Effector memory CD8-positive, alpha-beta T cell (primary cell): ENCODE data around the gene NDUFV1.

Source experiments
- ATAC-seq: fragments of 150-1000 bp; cut with Tn5 transposase; replicated peaks from 2 replicates; pipeline ENCODE4 v1.10.0; 2021; ENCODE audit warnings: mild to moderate bottlenecking, moderate library complexity
- DNase-seq, 3 experiments: peaks; one replicate each; pipeline ENCODE4 v3.0.0; 2021
- H3K27ac Mint-ChIP-seq, 2 donors: one replicate each; pipeline ENCODE4 v1.8.0; 2022; ENCODE audit warnings: mild to moderate bottlenecking in 2 of 2, mixed read lengths in 2 of 2, moderate library complexity in 2 of 2
- H3K27me3 Mint-ChIP-seq, 2 donors: one replicate each; pipeline ENCODE4 v1.8.0; 2022; ENCODE audit warnings: mixed read lengths in 2 of 2
- H3K36me3 Mint-ChIP-seq: one replicate; pipeline ENCODE4 v1.8.0; 2022; ENCODE audit warnings: mild to moderate bottlenecking, moderate library complexity, mixed read lengths; ENCODE audit not compliant: insufficient read depth
- H3K4me1 Mint-ChIP-seq, 2 donors: one replicate each; pipeline ENCODE4 v1.8.0; 2022; ENCODE audit warnings: low read depth in 2 of 2, mixed read lengths in 2 of 2
- H3K4me3 Mint-ChIP-seq, 2 donors: one replicate each; pipeline ENCODE4 v1.8.0; 2022; ENCODE audit warnings: mild to moderate bottlenecking in 2 of 2, mixed read lengths in 2 of 2, moderate library complexity in 2 of 2
- H3K9me3 Mint-ChIP-seq, 2 donors: one replicate each; pipeline ENCODE4 v1.8.0; 2022; ENCODE audit warnings: mixed read lengths in 2 of 2

The NDUFV1 gene

GRCh38 chr11:67610302-67610868, 3.6 kb downstream of the NDUFV1 start:
- Mint-ChIP-seq H3K9me3 (no peaks in the 10 kb centered on the region), H3K36me3 (peaks cover 49% of the 10 kb centered on the region), H3K27ac (peak overlapping the region in 1 of 2 donors; percentile 41), H3K4me3 (no peak overlapping the region), H3K27me3 (no peaks in the 10 kb centered on the region), H3K4me1 (peaks cover 32% of the 10 kb centered on the region in 2 donors)
- DNase-seq = no peak
- no peak for ATAC-seq

GRCh38 chr11:67611165-67611564, 4.4 kb downstream of the NDUFV1 start:
- H3K36me3 Mint-ChIP-seq = peaks cover 50% of the 10 kb centered on the region
- peak overlapping the region in 1 of 2 donors; percentile 55 for H3K27ac Mint-ChIP-seq
- ATAC-seq = no peak
- no peaks in the 10 kb centered on the region for H3K9me3 Mint-ChIP-seq
- no peak for DNase-seq
- no peak overlapping the region for H3K4me3 Mint-ChIP-seq
- H3K27me3 Mint-ChIP-seq = no peaks in the 10 kb centered on the region
- peaks cover 33% of the 10 kb centered on the region in 2 donors for H3K4me1 Mint-ChIP-seq

GRCh38 chr11:67611704-67612587, 5.2 kb downstream of the NDUFV1 start:
- peaks cover 33% of the 10 kb centered on the region in 2 donors for H3K4me1 Mint-ChIP-seq
- peak overlapping the region in 1 of 2 donors; percentile 17 for H3K4me3 Mint-ChIP-seq
- no peaks in the 10 kb centered on the region for H3K27me3 Mint-ChIP-seq
- DNase-seq (no peak), ATAC-seq (no peak)
- peak overlapping the region; percentile 55 to 99 for H3K27ac Mint-ChIP-seq
- peaks cover 47% of the 10 kb centered on the region for H3K36me3 Mint-ChIP-seq
- H3K9me3 Mint-ChIP-seq = no peaks in the 10 kb centered on the region

- H3K4me1 Mint-ChIP-seq = peaks cover 27 to 30% of the 10 kb centered on the region in 2 donors
- H3K27me3 Mint-ChIP-seq = no peaks in the 10 kb centered on the region
- no peaks in the 10 kb centered on the region for H3K9me3 Mint-ChIP-seq
- peaks cover 47% of the 10 kb centered on the region for H3K36me3 Mint-ChIP-seq
- H3K4me3 Mint-ChIP-seq = peak overlapping the region in 1 of 2 donors; percentile 17
- DNase-seq = no peak
- ATAC-seq = no peak
- peak overlapping the region; percentile 99 for H3K27ac Mint-ChIP-seq
Observed at GRCh38 chr11:67612751-67613150, 6.0 kb downstream of the NDUFV1 start.

- DNase-seq (no peak), ATAC-seq (no peak)
- H3K4me3 Mint-ChIP-seq = peak overlapping the region; percentile 81 to 85
- H3K36me3 Mint-ChIP-seq = peaks cover 42% of the 10 kb centered on the region
- H3K9me3 Mint-ChIP-seq = no peaks in the 10 kb centered on the region
- peaks cover 25 to 30% of the 10 kb centered on the region in 2 donors for H3K4me1 Mint-ChIP-seq
- no peaks in the 10 kb centered on the region for H3K27me3 Mint-ChIP-seq
- peak overlapping the region; percentile 99 for H3K27ac Mint-ChIP-seq
Observed at GRCh38 chr11:67613313-67613959, 6.7 kb downstream of the NDUFV1 start.

- no peaks in the 10 kb centered on the region for H3K27me3 Mint-ChIP-seq
- no peaks in the 10 kb centered on the region for H3K9me3 Mint-ChIP-seq
- H3K27ac Mint-ChIP-seq = peak overlapping the region; percentile 99
- peaks cover 36% of the 10 kb centered on the region for H3K36me3 Mint-ChIP-seq
- peaks cover 25 to 30% of the 10 kb centered on the region in 2 donors for H3K4me1 Mint-ChIP-seq
- ATAC-seq (peak; percentile 94), DNase-seq (peak; percentile 83 to 85 (median 84))
- H3K4me3 Mint-ChIP-seq = peak overlapping the region; percentile 81 to 85
Observed at GRCh38 chr11:67613960-67614715, 7.4 kb downstream of the NDUFV1 start.

GRCh38 chr11:67614730-67615714, 8.3 kb downstream of the NDUFV1 start:
- no peaks in the 10 kb centered on the region for H3K27me3 Mint-ChIP-seq
- peaks cover 25 to 30% of the 10 kb centered on the region in 2 donors for H3K4me1 Mint-ChIP-seq
- peak overlapping the region; percentile 99 for H3K27ac Mint-ChIP-seq
- ATAC-seq (no peak), DNase-seq (peak in 2 of 3 experiments; percentile 49 to 54)
- H3K36me3 Mint-ChIP-seq = peaks cover 27% of the 10 kb centered on the region
- H3K9me3 Mint-ChIP-seq = no peaks in the 10 kb centered on the region
- peak overlapping the region; percentile 81 to 85 for H3K4me3 Mint-ChIP-seq

- DNase-seq = no peak
- H3K36me3 Mint-ChIP-seq = peaks cover 26% of the 10 kb centered on the region
- H3K27me3 Mint-ChIP-seq = no peaks in the 10 kb centered on the region
- H3K9me3 Mint-ChIP-seq = no peaks in the 10 kb centered on the region
- no peak for ATAC-seq
- peak overlapping the region; percentile 99 for H3K27ac Mint-ChIP-seq
- H3K4me3 Mint-ChIP-seq = peak overlapping the region; percentile 81 to 85
- H3K4me1 Mint-ChIP-seq = peaks cover 25 to 30% of the 10 kb centered on the region in 2 donors
Observed at GRCh38 chr11:67615728-67616430, 9.1 kb downstream of the NDUFV1 start.

GRCh38 chr11:67616431-67617242, 9.9 kb downstream of the NDUFV1 start:
- peak overlapping the region; percentile 81 to 85 for H3K4me3 Mint-ChIP-seq
- peaks cover 25 to 30% of the 10 kb centered on the region in 2 donors for H3K4me1 Mint-ChIP-seq
- no peak for DNase-seq
- H3K9me3 Mint-ChIP-seq = no peaks in the 10 kb centered on the region
- no peaks in the 10 kb centered on the region for H3K27me3 Mint-ChIP-seq
- ATAC-seq = no peak
- peak overlapping the region; percentile 44 to 72 for H3K27ac Mint-ChIP-seq
- H3K36me3 Mint-ChIP-seq = peaks cover 26% of the 10 kb centered on the region

- Mint-ChIP-seq H3K27ac (peak overlapping the region; percentile 44 to 72), H3K36me3 (peaks cover 24% of the 10 kb centered on the region), H3K27me3 (no peaks in the 10 kb centered on the region), H3K4me1 (peaks cover 25 to 29% of the 10 kb centered on the region in 2 donors), H3K9me3 (no peaks in the 10 kb centered on the region), H3K4me3 (peak overlapping the region; percentile 22 to 64)
- no peak for ATAC-seq
- no peak for DNase-seq
Observed at GRCh38 chr11:67617243-67617953, 10.7 kb downstream of the NDUFV1 start.
